AG09319 (cell line): Measurements from ENCODE around the gene TMEM38A.

Experiments used
- DNase-seq: peaks from one replicate; pipeline ENCODE4 v3.0.0-alpha.2; 2010; ENCODE audit warnings: low read depth; ENCODE audit errors: extremely low read depth
- TF ChIP-seq, protein P1 (sequence below): IDR thresholded peaks from 2 replicates; pipeline ENCODE4 v1.5.1; 2011; ENCODE audit warnings: low read depth, mild to moderate bottlenecking, inconsistent platforms, low read length, moderate library complexity

TMEM38A gene

DNA sequence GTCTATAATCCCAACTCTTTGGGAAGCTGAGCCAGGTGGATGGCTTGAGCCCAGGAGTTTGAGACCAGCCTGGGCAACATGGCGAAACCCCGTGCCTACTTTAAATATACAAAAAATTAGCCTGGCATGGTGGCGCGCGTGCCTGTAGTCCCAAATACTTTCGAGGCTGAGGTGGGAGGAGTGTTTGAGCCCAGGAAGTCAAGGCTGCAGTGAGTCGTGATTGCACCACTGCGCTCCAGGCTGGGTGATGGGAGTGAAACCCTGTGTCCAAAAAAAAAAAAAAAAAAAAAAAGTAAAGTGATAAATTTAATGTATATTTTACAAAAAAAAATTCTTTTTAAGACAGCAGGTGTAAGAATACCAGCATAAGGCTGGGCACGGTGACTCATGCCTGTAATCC, 17.6 kb downstream of the TMEM38A start:
- TF ChIP-seq, protein P1, sequence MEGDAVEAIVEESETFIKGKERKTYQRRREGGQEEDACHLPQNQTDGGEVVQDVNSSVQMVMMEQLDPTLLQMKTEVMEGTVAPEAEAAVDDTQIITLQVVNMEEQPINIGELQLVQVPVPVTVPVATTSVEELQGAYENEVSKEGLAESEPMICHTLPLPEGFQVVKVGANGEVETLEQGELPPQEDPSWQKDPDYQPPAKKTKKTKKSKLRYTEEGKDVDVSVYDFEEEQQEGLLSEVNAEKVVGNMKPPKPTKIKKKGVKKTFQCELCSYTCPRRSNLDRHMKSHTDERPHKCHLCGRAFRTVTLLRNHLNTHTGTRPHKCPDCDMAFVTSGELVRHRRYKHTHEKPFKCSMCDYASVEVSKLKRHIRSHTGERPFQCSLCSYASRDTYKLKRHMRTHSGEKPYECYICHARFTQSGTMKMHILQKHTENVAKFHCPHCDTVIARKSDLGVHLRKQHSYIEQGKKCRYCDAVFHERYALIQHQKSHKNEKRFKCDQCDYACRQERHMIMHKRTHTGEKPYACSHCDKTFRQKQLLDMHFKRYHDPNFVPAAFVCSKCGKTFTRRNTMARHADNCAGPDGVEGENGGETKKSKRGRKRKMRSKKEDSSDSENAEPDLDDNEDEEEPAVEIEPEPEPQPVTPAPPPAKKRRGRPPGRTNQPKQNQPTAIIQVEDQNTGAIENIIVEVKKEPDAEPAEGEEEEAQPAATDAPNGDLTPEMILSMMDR: no peak
- DNase-seq: no peak

DNA sequence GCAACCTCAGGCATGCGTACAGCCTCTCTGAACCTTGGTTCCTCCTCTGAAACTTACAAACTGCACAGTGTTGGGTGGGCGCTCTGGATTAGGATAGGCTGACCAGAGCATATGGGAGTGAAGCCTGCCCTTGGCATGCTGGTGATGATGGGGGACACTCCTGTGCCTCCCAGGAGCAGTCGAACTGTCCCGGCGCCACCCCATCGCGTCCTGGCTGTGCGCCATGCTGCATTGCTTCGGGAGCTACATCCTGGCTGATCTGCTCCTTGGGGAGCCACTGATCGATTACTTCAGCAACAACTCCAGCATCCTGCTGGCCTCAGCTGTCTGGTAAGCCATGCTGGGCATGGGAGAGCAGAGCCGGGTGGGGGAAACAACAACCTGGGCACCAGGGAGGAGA, 18.9 kb downstream of the TMEM38A start:
- TF ChIP-seq, protein P1: no peak
- no peak for DNase-seq

DNA sequence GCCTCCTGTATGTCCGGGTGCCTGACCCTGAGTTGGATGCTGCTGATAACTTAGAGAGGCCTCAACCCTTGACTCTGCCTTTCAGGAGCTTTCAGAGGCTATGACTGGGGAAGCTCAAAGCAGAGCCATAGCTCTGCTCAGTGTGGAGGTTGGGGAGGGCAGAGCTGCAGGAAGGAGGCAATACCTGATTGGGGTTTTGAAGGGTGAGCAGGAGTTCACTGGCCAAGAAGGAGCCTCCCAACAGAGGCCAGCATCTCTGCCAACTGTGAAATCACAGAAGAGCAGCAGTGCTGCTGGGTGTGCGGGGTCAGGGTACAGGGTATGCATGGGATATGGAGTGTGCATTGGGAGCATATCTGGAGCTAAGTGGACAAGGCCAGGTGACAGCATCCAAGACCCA, 21.6 kb downstream of the TMEM38A start:
- TF ChIP-seq, protein P1: no peak
- DNase-seq: no peak

DNA sequence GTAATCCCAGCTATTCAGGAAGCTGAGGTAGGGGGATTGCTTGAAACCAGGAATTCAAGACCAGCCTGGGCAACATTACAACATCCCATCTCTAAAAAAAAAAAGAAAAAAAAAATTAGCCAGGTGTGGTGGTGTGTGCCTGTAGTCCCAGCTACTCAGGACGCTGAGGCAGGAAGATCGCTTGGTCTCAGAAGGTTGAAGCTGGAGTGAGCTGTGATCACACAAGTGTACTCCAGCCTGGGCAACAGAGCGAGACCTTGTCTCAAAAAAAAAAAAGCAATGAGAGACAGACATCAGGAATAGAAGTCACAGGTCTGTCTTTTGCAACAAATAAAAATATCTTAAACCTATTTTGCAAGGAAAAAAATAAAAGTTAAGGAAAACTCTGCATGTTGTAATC, 23.3 kb downstream of the TMEM38A start:
- TF ChIP-seq, protein P1: no peak
- no peak for DNase-seq

DNA sequence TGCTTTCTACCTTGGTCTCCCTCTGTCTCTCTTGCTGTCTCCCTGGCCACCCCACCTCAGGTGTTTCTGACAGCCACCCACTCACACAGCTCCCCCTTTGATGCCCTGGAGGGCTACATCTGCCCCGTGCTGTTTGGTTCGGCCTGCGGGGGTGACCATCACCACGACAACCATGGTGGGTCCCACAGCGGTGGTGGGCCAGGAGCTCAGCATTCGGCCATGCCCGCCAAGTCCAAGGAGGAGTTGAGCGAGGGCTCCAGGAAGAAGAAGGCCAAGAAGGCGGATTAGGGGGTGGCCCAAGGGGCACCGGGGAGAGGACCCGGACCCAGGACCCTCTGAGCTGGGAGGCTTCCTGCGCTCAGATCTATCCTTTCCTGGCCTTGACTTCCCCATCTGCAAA, 27.1 kb downstream of the TMEM38A start:
- DNase-seq: no peak
- TF ChIP-seq, protein P1: no peak

DNA sequence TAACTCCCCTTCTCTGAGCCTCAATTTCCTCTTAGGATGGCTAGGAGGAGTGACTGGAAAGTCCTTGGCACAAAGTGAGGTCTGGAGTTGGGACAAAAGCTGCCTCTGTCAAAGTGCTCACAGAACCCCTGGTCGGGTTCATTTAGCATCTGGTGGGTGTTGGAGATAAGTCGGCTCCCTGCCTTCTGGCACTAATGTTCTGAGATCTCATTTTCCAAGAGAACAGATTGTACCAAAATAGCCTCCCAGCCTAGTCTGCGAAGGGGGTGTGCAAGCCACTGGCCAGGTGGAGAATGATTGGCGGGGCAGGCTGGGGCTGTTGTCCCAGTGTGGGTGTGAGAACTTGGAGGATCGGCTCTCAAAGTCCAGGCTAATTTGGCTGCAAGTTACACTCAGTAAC, 38.0 kb downstream of the TMEM38A start:
- TF ChIP-seq, protein P1: no peak
- no peak for DNase-seq

DNA sequence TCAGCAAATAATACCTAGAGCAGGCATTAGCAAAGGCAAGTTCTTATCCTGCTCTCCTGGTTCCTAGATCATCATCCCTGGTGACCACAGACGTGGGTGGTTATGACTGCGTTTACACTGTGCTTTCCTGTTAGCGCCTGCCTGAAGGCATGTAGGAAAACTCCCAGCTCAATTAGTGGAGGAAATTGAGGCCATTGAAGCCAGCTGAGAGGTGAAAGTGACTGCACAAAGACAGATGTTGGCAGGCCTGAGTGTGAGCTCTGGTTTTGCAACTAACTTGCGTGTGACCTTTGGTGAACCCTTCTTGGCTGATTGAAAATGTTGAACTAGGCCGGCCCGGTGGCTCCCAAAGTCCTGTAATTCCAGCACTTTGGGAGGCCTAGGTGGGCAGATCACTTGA, 41.2 kb downstream of the TMEM38A start:
- TF ChIP-seq, protein P1: no peak
- peak; percentile 36 for DNase-seq
